ENCODE data around the gene SLC35E1. TPM values are rescaled to one million over a fixed set of nuclear protein-coding genes. Genes with fewer than 3 reads are reported as not detected.

SLC35E1 gene
- polyA plus RNA-seq, 1 donor (not counting 4 experiments of a cell fraction or from before 2014, with no cell fraction given): 30.3 TPM

DNA sequence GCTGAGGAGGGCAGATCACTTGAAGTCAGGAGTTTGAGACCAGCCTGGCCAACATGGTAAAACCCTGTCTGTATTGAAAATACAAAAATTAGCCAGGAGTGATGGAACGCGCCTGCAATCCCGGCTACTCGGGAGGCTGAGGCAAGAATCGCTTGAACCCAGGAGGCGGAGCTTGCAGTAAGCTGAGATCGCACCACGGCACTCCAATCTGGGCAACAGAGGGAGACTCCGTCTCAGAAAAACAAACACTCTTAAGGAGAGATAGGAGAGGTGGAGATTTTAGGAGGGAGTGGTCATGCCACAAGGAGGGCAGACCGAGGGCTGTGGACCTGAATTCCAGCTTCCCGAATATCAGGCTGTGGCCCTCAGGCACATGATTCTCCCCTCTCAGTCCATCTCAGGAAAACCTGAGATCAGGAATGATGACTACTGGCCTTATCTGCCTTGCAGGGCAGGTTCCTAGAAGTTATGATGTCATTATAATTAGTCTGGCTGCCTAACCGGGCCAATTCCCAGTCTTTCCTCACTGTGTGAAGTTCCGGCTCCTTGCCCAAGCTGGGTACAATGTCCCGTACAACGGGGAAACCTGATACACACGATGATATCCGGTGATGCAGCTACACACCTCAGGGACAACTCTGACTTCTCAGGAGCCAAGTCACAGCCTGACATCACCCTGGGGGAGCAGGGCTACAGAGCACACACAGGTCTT lies 2.5 kb downstream of the SLC35E1 start:
- TF ChIP-seq CTCF (optimal IDR thresholded peaks at IDR 0.05 in 1 of 3, IDR thresholded peaks at IDR 0.05 in 1 of 3, conservative IDR thresholded peaks at IDR 0.05 in 1 of 3; ENCODE audit: extremely low read depth in 1 of 3, insufficient read depth in 2 of 3, low read length in 3 of 3) (no peak), EZH2 (IDR thresholded peaks at IDR 0.05; ENCODE audit: low read length) (no peak)
- dilution Hi-C loops (cut with MboI; ENCODE audit: extremely low pct_ligation_motif_present, low sequenced_read_pairs): no loop called here

DNA sequence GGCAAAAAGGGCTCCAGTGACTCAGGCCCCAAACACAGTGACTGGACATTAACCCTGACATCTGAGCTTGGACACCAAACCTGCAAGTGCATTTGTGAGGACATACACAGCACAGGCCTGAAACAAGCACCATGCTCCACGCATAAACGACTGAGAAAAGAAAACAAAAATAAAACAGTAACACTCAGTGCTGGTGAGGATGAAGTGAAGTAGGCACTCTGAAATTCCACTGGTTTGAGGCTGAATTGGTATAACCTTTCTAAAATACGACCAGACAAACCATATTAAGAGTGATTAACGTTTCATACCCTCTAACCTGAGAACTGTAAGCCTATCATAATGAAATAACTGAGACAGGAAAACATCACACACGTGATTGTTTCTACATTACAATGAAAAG lies 5.5 kb downstream of the SLC35E1 start:
- no peaks in the 10 kb centered on the region for H4K20me1 ChIP-seq (ENCODE audit: control insufficient read depth, extremely low read depth, insufficient read depth, low read length)
- peaks cover 28% of the 10 kb centered on the region for H3K4me1 ChIP-seq (ENCODE audit: control insufficient read depth, extremely low read depth, insufficient read depth, low read length)
- no peak for TF ChIP-seq EZH2 (IDR thresholded peaks at IDR 0.05; ENCODE audit: low read length)
- no peak for TF ChIP-seq CTCF (optimal IDR thresholded peaks at IDR 0.05 in 1 of 3, IDR thresholded peaks at IDR 0.05 in 1 of 3, conservative IDR thresholded peaks at IDR 0.05 in 1 of 3; ENCODE audit: extremely low read depth in 1 of 3, insufficient read depth in 2 of 3, low read length in 3 of 3)
- dilution Hi-C loops (cut with MboI; ENCODE audit: extremely low pct_ligation_motif_present, low sequenced_read_pairs): no loop called here
- no peak overlapping the region for H3K4me2 ChIP-seq (ENCODE audit: control insufficient read depth, extremely low read depth, insufficient read depth, low read depth, low read length)
- H3K9me3 ChIP-seq (ENCODE audit: control insufficient read depth, low read depth, low read length): no peaks in the 10 kb centered on the region
- no peak overlapping the region for H3K9ac ChIP-seq (ENCODE audit: control insufficient read depth, extremely low read depth, insufficient read depth, low read length)
- H3K4me3 ChIP-seq (ENCODE audit: control insufficient read depth in 2 of 3, extremely low read depth in 1 of 3, insufficient read depth in 2 of 3, low read depth in 1 of 3, low read length in 3 of 3): no peak overlapping the region
- no peak overlapping the region for H2AFZ ChIP-seq (ENCODE audit: control insufficient read depth, low read length)
- no peak overlapping the region for H3K27ac ChIP-seq (ENCODE audit: control insufficient read depth, insufficient read depth, low read length)
- peaks cover 36% of the 10 kb centered on the region for H3K79me2 ChIP-seq (ENCODE audit: control insufficient read depth, insufficient read depth, low read length)
- peaks cover 3% of the 10 kb centered on the region for H3K9me1 ChIP-seq (ENCODE audit: control insufficient read depth, extremely low read depth, insufficient read depth, low read length)
- FAIRE-seq (no peak), DNase-seq (ENCODE audit: low read depth, low spot score) (no peak)
- peaks cover 23 to 61% of the 10 kb centered on the region in 2 experiments for H3K36me3 ChIP-seq (ENCODE audit: control insufficient read depth in 2 of 2, extremely low read depth in 1 of 2, insufficient read depth in 2 of 2, low read length in 2 of 2)
- H3K27me3 ChIP-seq (ENCODE audit: control insufficient read depth, extremely low read depth, insufficient read depth, low read length): no peaks in the 10 kb centered on the region

More for the DNA sequence above, 2.5 kb downstream of the SLC35E1 start:
- peaks cover 3% of the 10 kb centered on the region for H4K20me1 ChIP-seq (ENCODE audit: control insufficient read depth, extremely low read depth, insufficient read depth, low read length)
- H3K27me3 ChIP-seq (ENCODE audit: control insufficient read depth, extremely low read depth, insufficient read depth, low read length): no peaks in the 10 kb centered on the region
- no peak for FAIRE-seq
- peaks cover 14 to 43% of the 10 kb centered on the region in 2 experiments for H3K36me3 ChIP-seq (ENCODE audit: control insufficient read depth in 2 of 2, extremely low read depth in 1 of 2, insufficient read depth in 2 of 2, low read length in 2 of 2)
- peaks cover 38% of the 10 kb centered on the region for H3K4me1 ChIP-seq (ENCODE audit: control insufficient read depth, extremely low read depth, insufficient read depth, low read length)
- no peaks in the 10 kb centered on the region for H3K9me3 ChIP-seq (ENCODE audit: control insufficient read depth, low read depth, low read length)
- H3K4me2 ChIP-seq (ENCODE audit: control insufficient read depth, extremely low read depth, insufficient read depth, low read depth, low read length): peak overlapping the region; percentile 29
- H3K79me2 ChIP-seq (ENCODE audit: control insufficient read depth, insufficient read depth, low read length): peaks cover 62% of the 10 kb centered on the region
- H3K27ac ChIP-seq (ENCODE audit: control insufficient read depth, insufficient read depth, low read length): peak overlapping the region; percentile 70
- no peak overlapping the region for H2AFZ ChIP-seq (ENCODE audit: control insufficient read depth, low read length)
- no peak for DNase-seq (ENCODE audit: low read depth, low spot score)
- no peak overlapping the region for H3K4me3 ChIP-seq (ENCODE audit: control insufficient read depth in 2 of 3, extremely low read depth in 1 of 3, insufficient read depth in 2 of 3, low read depth in 1 of 3, low read length in 3 of 3)
- peak overlapping the region; percentile 13 for H3K9ac ChIP-seq (ENCODE audit: control insufficient read depth, extremely low read depth, insufficient read depth, low read length)
- H3K9me1 ChIP-seq (ENCODE audit: control insufficient read depth, extremely low read depth, insufficient read depth, low read length): peaks cover 3% of the 10 kb centered on the region

Measured in keratinocyte (primary cell).